ENCODE data around the gene FYN.
A peak's percentile ranks its signal among the peaks of the same experiment; 100 is the strongest.

Gene FYN

DNA sequence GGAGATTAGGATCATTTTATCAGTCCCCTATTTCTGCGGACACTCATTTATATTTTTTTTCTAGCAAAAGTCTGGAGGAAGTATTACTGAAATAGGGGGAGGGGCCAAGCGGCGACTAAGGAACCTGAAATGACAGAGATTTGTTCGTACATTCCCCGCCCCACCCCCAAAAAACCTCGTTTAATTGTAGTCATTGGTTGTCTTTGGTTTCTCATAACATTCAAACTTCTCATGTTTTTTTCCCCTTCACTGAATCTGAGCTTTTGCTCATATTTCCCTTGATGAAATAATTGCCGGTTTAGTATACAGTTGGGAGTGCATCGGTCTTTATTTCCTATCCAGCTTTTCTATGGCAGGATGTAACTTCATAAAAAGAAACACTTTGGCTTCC is 768 bp upstream of the FYN start:
- ChIA-PET CTCF (interaction anchor here (0.5 to 1.6 kb wide), 6 partner anchors 51 to 179 kb away, joined by 3 to 5 read pairs (median 3); no protein-coding TSS in a partner anchor), POLR2A (interaction anchor here (0.8 to 2.0 kb wide), 9 partner anchors 9 to 213 kb away, joined by 3 to 10 read pairs (median 3); partner anchors contain the start of genes FAM229B and TUBE1)
- peak overlapping the region; percentile 93; the same call in 1 of the 2 replicates for H3K27ac ChIP-seq (ENCODE audit: extremely low read depth, low read depth, low read length)
- no peaks in the 10 kb centered on the region for H3K9me3 ChIP-seq (ENCODE audit: control insufficient read depth, insufficient read depth, low read depth, low read length)
- TF ChIP-seq ZNF335 (tag by site-specific recombination; conservative IDR thresholded peaks at IDR 0.05) (peak; percentile 40; the same call in 1 of the 2 replicates), ZNF175 (tag by site-specific recombination; IDR thresholded peaks at IDR 0.05) (no peak), ZNF558 (tag by site-specific recombination; IDR thresholded peaks at IDR 0.05) (no peak), ZNF221 (tag by site-specific recombination; IDR thresholded peaks at IDR 0.05; ENCODE audit: borderline replicate concordance) (no peak), ZNF366 (tag by site-specific recombination; conservative IDR thresholded peaks at IDR 0.05) (0 out of 2 replicates have a peak, but pooled peaks have one; percentile 15), ZNF24 (tag by site-specific recombination; IDR thresholded peaks at IDR 0.05) (0 out of 2 replicates have a peak, but pooled peaks have one; percentile 5), ZBTB6 (tag by site-specific recombination; IDR thresholded peaks at IDR 0.05) (0 out of 2 replicates have a peak, but pooled peaks have one; percentile 4)
- TF ChIP-seq, protein P1, sequence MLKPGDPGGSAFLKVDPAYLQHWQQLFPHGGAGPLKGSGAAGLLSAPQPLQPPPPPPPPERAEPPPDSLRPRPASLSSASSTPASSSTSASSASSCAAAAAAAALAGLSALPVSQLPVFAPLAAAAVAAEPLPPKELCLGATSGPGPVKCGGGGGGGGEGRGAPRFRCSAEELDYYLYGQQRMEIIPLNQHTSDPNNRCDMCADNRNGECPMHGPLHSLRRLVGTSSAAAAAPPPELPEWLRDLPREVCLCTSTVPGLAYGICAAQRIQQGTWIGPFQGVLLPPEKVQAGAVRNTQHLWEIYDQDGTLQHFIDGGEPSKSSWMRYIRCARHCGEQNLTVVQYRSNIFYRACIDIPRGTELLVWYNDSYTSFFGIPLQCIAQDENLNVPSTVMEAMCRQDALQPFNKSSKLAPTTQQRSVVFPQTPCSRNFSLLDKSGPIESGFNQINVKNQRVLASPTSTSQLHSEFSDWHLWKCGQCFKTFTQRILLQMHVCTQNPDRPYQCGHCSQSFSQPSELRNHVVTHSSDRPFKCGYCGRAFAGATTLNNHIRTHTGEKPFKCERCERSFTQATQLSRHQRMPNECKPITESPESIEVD (tag by site-specific recombination; IDR thresholded peaks at IDR 0.05): peak; percentile 5; the same call in 1 of the 2 replicates
- peak overlapping the region; percentile 83 for H3K4me3 ChIP-seq (ENCODE audit: low read depth, low read length)
- H3K4me1 ChIP-seq (ENCODE audit: control insufficient read depth, insufficient read depth, low read length): peaks cover 11% of the 10 kb centered on the region
- H3K36me3 ChIP-seq (ENCODE audit: control insufficient read depth in 2 of 2, insufficient read depth in 1 of 2, low read length in 2 of 2): no peaks in the 10 kb centered on the region

GRCh38 chr6:111872401-111873177 is 663 bp downstream of the FYN start:
- ChIA-PET POLR2A (interaction anchor here (0.6 to 2.0 kb wide), 13 partner anchors 8 to 295 kb away, joined by 3 to 10 read pairs (median 4); no protein-coding TSS in a partner anchor), CTCF (interaction anchor here (0.9 to 1.6 kb wide), 3 partner anchors 125 to 178 kb away, joined by 4 to 5 read pairs (median 4); no protein-coding TSS in a partner anchor)
- Histone ChIP-seq H3K36me3 (ENCODE audit: control insufficient read depth in 2 of 2, insufficient read depth in 1 of 2, low read length in 2 of 2) (no peaks in the 10 kb centered on the region), H3K9me3 (ENCODE audit: control insufficient read depth, insufficient read depth, low read depth, low read length) (no peaks in the 10 kb centered on the region), H3K4me1 (ENCODE audit: control insufficient read depth, insufficient read depth, low read length) (peaks cover 11% of the 10 kb centered on the region), H3K4me3 (ENCODE audit: low read depth, low read length) (peak overlapping the region; percentile 83), H3K27ac (ENCODE audit: extremely low read depth, low read depth, low read length) (peak overlapping the region; percentile 93)
- TF ChIP-seq ZNF48 (tag by site-specific recombination; IDR thresholded peaks at IDR 0.05) (no peak), RBAK (tag by site-specific recombination; IDR thresholded peaks at IDR 0.05) (no peak), KLF10 (tag by site-specific recombination; IDR thresholded peaks at IDR 0.05) (peak; percentile 74), ZBTB10 (tag by site-specific recombination; IDR thresholded peaks at IDR 0.05) (peak; percentile 86), KLF9 (tag by site-specific recombination; IDR thresholded peaks at IDR 0.05; ENCODE audit: low read depth) (peak; percentile 68), ZFP3 (tag by site-specific recombination; IDR thresholded peaks at IDR 0.05; ENCODE audit: low read depth) (no peak), ZNF37A (tag by site-specific recombination; IDR thresholded peaks at IDR 0.05) (no peak), IKZF3 (tag by site-specific recombination; IDR thresholded peaks at IDR 0.05) (no peak; the same call in 1 of the 2 replicates), KLF7 (tag by site-specific recombination; IDR thresholded peaks at IDR 0.05; ENCODE audit: borderline replicate concordance) (peak; percentile 75; the same call in 1 of the 2 replicates), ZBTB26 (tag by site-specific recombination; optimal IDR thresholded peaks at IDR 0.05) (no peak), TCF7L2 (IDR thresholded peaks at IDR 0.05; ENCODE audit: borderline replicate concordance, low read depth, low read length) (no peak), INSM2 (tag by site-specific recombination; IDR thresholded peaks at IDR 0.05) (no peak; the same call in none of the 2 replicates), KLF1 (tag by site-specific recombination; IDR thresholded peaks at IDR 0.05) (peak; percentile 90)
- TF ChIP-seq, protein P2, sequence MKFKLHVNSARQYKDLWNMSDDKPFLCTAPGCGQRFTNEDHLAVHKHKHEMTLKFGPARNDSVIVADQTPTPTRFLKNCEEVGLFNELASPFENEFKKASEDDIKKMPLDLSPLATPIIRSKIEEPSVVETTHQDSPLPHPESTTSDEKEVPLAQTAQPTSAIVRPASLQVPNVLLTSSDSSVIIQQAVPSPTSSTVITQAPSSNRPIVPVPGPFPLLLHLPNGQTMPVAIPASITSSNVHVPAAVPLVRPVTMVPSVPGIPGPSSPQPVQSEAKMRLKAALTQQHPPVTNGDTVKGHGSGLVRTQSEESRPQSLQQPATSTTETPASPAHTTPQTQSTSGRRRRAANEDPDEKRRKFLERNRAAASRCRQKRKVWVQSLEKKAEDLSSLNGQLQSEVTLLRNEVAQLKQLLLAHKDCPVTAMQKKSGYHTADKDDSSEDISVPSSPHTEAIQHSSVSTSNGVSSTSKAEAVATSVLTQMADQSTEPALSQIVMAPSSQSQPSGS (tag by site-specific recombination; IDR thresholded peaks at IDR 0.05; ENCODE audit: low read depth): peak; percentile 83

All from HEK293 (cell line).